ENCODE results near the gene RAPGEF2. TPM values are rescaled to one million over a fixed set of nuclear protein-coding genes. Genes with fewer than 3 reads are reported as not detected.

RAPGEF2 gene
- total and polyA plus RNA-seq, 9 of the 15 experiments (the other 6 are each of a cell fraction or from before 2014, with no cell fraction given): 3.1 to 32.6 (median 23.1) TPM

DNA sequence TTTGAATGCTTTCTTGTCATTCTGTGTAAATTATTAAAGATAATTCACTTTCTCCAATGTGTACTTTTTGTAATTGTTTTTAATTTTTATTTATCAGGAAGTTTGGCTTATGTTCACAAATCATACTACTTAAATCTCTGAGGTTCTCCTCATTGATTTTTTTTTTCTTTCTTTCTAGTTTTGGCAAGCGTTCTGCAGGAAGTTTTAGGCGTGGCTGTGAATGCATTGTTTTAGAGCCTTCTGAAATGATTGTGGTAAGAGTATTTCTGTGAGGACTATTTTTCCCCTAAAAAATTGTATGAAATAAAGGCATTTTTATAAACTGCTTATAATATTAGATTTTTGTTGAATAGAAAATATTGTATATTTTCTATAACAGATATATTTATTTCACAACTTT is 135.8 kb downstream of the RAPGEF2 start (continued):
- TF ChIP-seq PRPF4 (IDR thresholded peaks at IDR 0.05; ENCODE audit: insufficient read depth, low read depth, low read length, poor library complexity, severe bottlenecking): no peak
- no peak for TF ChIP-seq ZBTB43 (CRISPR knock-in tag; IDR thresholded peaks at IDR 0.05)

DNA sequence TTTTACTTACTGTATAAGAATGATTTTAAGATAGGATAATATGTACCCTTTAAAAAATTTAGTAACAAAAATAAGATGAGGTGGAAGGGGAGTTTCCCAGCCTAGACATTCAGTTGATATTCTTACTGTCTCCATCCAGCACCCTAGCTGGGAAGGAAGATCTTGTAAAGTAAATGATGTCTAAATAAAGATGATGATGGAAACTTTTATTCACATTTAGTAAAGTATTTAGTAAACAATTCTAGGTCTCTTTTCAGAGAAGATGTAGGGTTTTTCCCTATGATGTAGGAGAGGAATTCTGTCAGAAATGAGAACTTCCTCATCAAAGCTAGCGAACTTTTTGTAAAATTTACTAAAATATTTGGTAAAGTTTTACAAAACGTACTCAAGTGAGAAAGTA is 136.8 kb downstream of the RAPGEF2 start:
- H3K4me3 ChIP-seq: no peak overlapping the region
- ATAC-seq: no peak
- no peaks in the 10 kb centered on the region for H4K20me1 ChIP-seq (replicated peaks; ENCODE audit: control insufficient read depth, insufficient read depth, low read length)
- H3K27ac ChIP-seq (ENCODE audit: extremely low read depth, low read depth, low read length): no peak overlapping the region
- H3K4me1 ChIP-seq (replicated peaks in 1 of 2; ENCODE audit: control insufficient read depth in 2 of 2, insufficient read depth in 2 of 2, low read length in 2 of 2): no peaks in the 10 kb centered on the region
- no peak overlapping the region for H3K4me2 ChIP-seq (ENCODE audit: insufficient read depth, low read length)
- no peak for DNase-seq (ENCODE audit: extremely low read depth in 1 of 4, low spot score in 3 of 4)
- CTCF ChIA-PET (ENCODE audit: low intra/inter-chr PET ratio): no interaction called here
- no peak for FAIRE-seq
- H3K9me1 ChIP-seq (ENCODE audit: control insufficient read depth, insufficient read depth, low read length): no peaks in the 10 kb centered on the region
- H3K79me2 ChIP-seq (ENCODE audit: control insufficient read depth, insufficient read depth, low read length): 0 out of 3 replicates have a peak, but pooled peaks cover 5% of the 10 kb centered on the region
- 63% methylated on average over 2 of the region's 2 CpGs for WGBS (ENCODE audit: insufficient coverage, low coverage, missing lambda C conversion rate)
- intact Hi-C loops (cut with micrococcal nuclease) (no loop called here), in situ Hi-C loops (cut with MboI) (no loop called here)
- H2AFZ ChIP-seq (ENCODE audit: low read depth, low read length): no peak overlapping the region
- no TSS peak for BruUV-seq (replicated peaks)
- POLR2A ChIA-PET: no interaction called here
- no peak overlapping the region for H3K9ac ChIP-seq (ENCODE audit: insufficient read depth in 1 of 2, low read depth in 2 of 2, low read length in 2 of 2)
- H3K27me3 ChIP-seq (ENCODE audit: control insufficient read depth in 2 of 2, insufficient read depth in 2 of 2, low read length in 2 of 2): no peaks in the 10 kb centered on the region
- peaks cover 5% of the 10 kb centered on the region; the same call in 1 of the 3 replicates for H3K36me3 ChIP-seq (ENCODE audit: control insufficient read depth, insufficient read depth, low read length)
- no peaks in the 10 kb centered on the region for H3K9me3 ChIP-seq (replicated peaks; ENCODE audit: control insufficient read depth, insufficient read depth, low read depth, low read length)
- TF ChIP-seq CHCHD3 (CRISPR knock-in tag; IDR thresholded peaks at IDR 0.05): no peak
- TF ChIP-seq ETV6 (IDR thresholded peaks at IDR 0.05; ENCODE audit: borderline replicate concordance in 1 of 2, low read depth in 2 of 2, low read length in 1 of 2): no peak
- TF ChIP-seq ETV6 (CRISPR knock-in tag; IDR thresholded peaks at IDR 0.05; ENCODE audit: borderline replicate concordance): no peak
- TF ChIP-seq ZNF212 (CRISPR knock-in tag; IDR thresholded peaks at IDR 0.05): no peak
- no peak for TF ChIP-seq REST (IDR thresholded peaks at IDR 0.05; ENCODE audit: borderline replicate concordance)
- TF ChIP-seq REST (CRISPR knock-in tag; IDR thresholded peaks at IDR 0.05; ENCODE audit: low read depth): no peak
- no peak for TF ChIP-seq CREM (IDR thresholded peaks at IDR 0.05; ENCODE audit: low read depth)
- no peak for TF ChIP-seq ZNF57 (CRISPR knock-in tag; IDR thresholded peaks at IDR 0.05)
- TF ChIP-seq YY1 (IDR thresholded peaks at IDR 0.05; ENCODE audit: borderline replicate concordance in 1 of 3, control insufficient read depth in 1 of 3, extremely low read depth in 1 of 3, insufficient read depth in 3 of 3, insufficient read length in 1 of 3, insufficient replicate concordance in 2 of 3, low read depth in 1 of 3, low read length in 2 of 3): no peak
- TF ChIP-seq L3MBTL2 (IDR thresholded peaks at IDR 0.05): no peak
- TF ChIP-seq ZNF217 (CRISPR knock-in tag; IDR thresholded peaks at IDR 0.05): no peak
